Stimulated activated CD8-positive, alpha-beta memory T cell treated with anti-CD3 and anti-CD28 coated beads, Interleukin-7, amount 100 ng/mL, for 48 hours (primary cell): ENCODE measurements around the gene ASPHD1.
"Not testable (repeated sequence)": the region's sequence is repeated elsewhere in the genome, so short reads cannot be mapped to it uniquely, and the experiment has no call there.

Source experiments
- DNase-seq, 2 donors: peaks; one replicate each; pipeline ENCODE4 v3.0.0-alpha.2; 2020; ENCODE audit warnings: low read depth in 1 of 2; ENCODE audit errors: extremely low read depth in 1 of 2

The ASPHD1 gene

GRCh38 chr16:29927070-29927905, 27.0 kb downstream of the ASPHD1 start:
- DNase-seq, result no peak

- not testable (repeated sequence) for DNase-seq
These were observed 31.5 kb downstream of the ASPHD1 start for GRCh38 chr16:29931750-29932149.

DNA sequence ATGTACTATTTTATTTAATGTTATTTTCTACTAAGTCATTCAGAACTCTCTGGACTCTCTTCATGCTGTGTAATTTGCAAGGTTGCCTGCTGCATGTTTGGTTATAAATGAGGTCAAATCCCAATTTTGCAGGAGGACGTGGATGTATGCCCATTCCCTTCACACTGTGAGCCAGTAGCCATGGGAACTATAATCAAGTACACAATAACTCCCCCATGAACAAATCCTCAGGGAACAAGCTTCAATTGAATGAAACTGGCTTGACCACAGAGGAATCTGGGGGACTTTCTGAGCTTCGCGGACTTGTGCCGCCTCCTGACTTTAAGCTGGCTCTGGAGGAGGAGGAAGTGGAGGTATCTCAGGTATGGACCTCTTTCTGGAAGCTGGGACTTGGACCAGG, 40.4 kb downstream of the ASPHD1 start:
- DNase-seq, result no peak

GRCh38 chr16:29943846-29944799, 43.8 kb downstream of the ASPHD1 start:
- DNase-seq, result no peak

DNA sequence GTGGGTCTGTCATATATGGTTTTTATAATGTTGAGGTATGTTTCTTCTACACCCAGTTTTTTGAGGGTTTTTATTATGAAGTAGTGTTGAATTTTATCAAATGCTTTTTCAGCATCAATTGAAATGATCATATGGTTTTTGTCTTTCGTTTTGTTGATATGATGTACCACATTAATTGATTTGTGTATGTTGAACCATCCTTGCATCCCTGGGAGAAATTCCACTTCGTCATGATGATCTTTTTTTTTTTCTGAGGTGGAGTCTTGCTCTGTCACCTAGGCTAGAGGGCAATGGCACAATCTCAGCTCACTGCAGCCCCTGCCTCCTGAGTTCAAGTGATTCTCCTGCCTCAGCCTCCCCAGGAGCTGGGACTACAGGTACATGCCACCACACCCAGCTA, 47.6 kb downstream of the ASPHD1 start:
- no peak for DNase-seq

DNA sequence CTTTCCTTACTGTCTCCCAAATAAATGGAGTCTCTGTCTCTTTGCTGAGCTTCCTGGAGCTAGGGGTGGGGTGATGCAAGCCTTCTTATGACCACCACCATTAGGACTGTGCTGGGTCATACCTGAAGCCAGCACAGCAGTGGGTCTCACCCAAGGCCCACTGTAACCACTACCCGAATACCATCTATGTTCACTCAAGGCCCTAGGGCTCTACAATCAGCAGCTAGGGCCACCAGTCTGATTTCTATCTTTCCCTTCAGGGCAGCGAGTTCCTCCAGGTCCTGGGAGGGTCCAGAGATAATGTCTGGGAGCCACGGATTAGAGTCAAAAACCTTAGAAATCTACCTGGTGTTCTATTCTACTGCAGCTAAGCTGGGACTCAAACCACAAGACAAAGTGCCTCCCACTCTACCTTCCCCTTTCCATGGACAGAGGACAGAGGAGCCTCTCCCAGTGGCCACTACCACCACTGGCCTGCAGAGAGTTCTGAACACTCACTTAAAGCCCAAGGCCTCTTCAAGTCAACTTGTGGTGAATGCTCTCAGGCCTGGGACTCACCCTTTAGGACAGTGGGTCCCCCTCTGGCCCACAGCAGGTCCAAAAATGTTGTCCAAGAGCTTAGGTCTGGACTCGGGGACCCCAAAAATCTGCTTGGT, 50.6 kb downstream of the ASPHD1 start:
- no peak for DNase-seq

- DNase-seq, result no peak
These were observed 51.5 kb downstream of the ASPHD1 start for GRCh38 chr16:29951625-29952365.
